ENCODE data around the gene MTX3. TPM values are rescaled to one million over a fixed set of nuclear protein-coding genes. Genes with fewer than 3 reads are reported as not detected.

MTX3 gene
- total and polyA plus RNA-seq, 9 donors = 8.4 to 16.5 (median 12.5) TPM

Other genes with a start within 250 kb of the MTX3 start
- 315 TPM for gene THBS4, start 44.1 kb upstream of the MTX3 start, total RNA-seq
- gene THBS4, start 44.1 kb upstream of the MTX3 start, polyA plus RNA-seq (ENCODE audit: insufficient read depth in 1 of 8, insufficient read length in 8 of 8, low replicate concordance in 1 of 8) = 100 to 1,000 TPM; 132 to 839 (median 297) TPM

All from muscle of leg (tissue), 9 donors.